ENCODE data around the gene TNNI3K. TPM values are rescaled to one million over a fixed set of nuclear protein-coding genes. Genes with fewer than 3 reads are reported as not detected.
A peak's percentile ranks its signal among the peaks of the same experiment; 100 is the strongest.

TNNI3K gene
- polyA plus RNA-seq, 1 of the 3 experiments (the other 2 are of a cell fraction), result 0.31 TPM

GRCh38 chr1:74341702-74342339 lies 106.6 kb downstream of the TNNI3K start:
- H3K79me2 ChIP-seq (ENCODE audit: insufficient read depth), result no peaks in the 10 kb centered on the region
- POLR2A ChIA-PET, result no interaction called here
- H3K4me3 ChIP-seq (ENCODE audit: low read depth in 2 of 2, low read length in 1 of 2), result no peak overlapping the region
- peaks cover 0 to 22% of the 10 kb centered on the region in 2 experiments; a peak in 2 of 4 replicates for H3K4me1 ChIP-seq (ENCODE audit: control insufficient read depth in 1 of 2, insufficient read depth in 2 of 2, low read depth in 1 of 2, low read length in 1 of 2)
- H3K4me2 ChIP-seq, result no peak overlapping the region
- CTCF ChIA-PET, result interaction anchor here (1.7 kb wide), 1 partner anchor 127 kb away, joined by 7 read pairs; no protein-coding TSS in a partner anchor
- H2AFZ ChIP-seq (ENCODE audit: low read depth), result no peak overlapping the region
- H4K20me1 ChIP-seq (ENCODE audit: insufficient read depth), result no peaks in the 10 kb centered on the region
- DNase-seq, result no peak
- H3K27ac ChIP-seq (ENCODE audit: low read depth in 2 of 2, low read length in 1 of 2), result peak overlapping the region in 1 of 2 experiments; percentile 47; a peak in 2 of 4 replicates
- H3K27me3 ChIP-seq (ENCODE audit: insufficient read depth), result no peaks in the 10 kb centered on the region
- H3K9me3 ChIP-seq, result no peaks in the 10 kb centered on the region
- no peaks in the 10 kb centered on the region for H3F3A ChIP-seq (replicated peaks; ENCODE audit: insufficient read depth)
- WGBS (ENCODE audit: low lambda C conversion rate), result 68% methylated on average over 4 of the region's 4 CpGs
- no peaks in the 10 kb centered on the region for H3K36me3 ChIP-seq (replicated peaks in 1 of 2; ENCODE audit: control insufficient read depth in 1 of 2, insufficient read depth in 2 of 2, low read length in 1 of 2)
- H3K9ac ChIP-seq, result no peak overlapping the region
- H3K9me2 ChIP-seq, result no peaks in the 10 kb centered on the region
- TF ChIP-seq MXI1 (IDR thresholded peaks at IDR 0.05; ENCODE audit: low read depth, low read length), result no peak
- TF ChIP-seq SIN3A (IDR thresholded peaks at IDR 0.05; ENCODE audit: borderline replicate concordance, low read depth, low read length), result no peak
- TF ChIP-seq PBX3 (IDR thresholded peaks at IDR 0.05), result no peak
- TF ChIP-seq FOXJ3 (CRISPR knock-in tag; IDR thresholded peaks at IDR 0.05), result no peak

- Histone ChIP-seq H3K9me3 (no peaks in the 10 kb centered on the region), H3K27ac (ENCODE audit: low read depth in 2 of 2, low read length in 1 of 2) (peak overlapping the region in 1 of 2 experiments; percentile 83; a peak in 2 of 4 replicates), H3K9ac (no peak overlapping the region), H3K4me2 (no peak overlapping the region), H2AFZ (ENCODE audit: low read depth) (no peak overlapping the region), H3K9me2 (no peaks in the 10 kb centered on the region), H4K20me1 (ENCODE audit: insufficient read depth) (no peaks in the 10 kb centered on the region), H3K36me3 (replicated peaks in 1 of 2; ENCODE audit: control insufficient read depth in 1 of 2, insufficient read depth in 2 of 2, low read length in 1 of 2) (no peaks in the 10 kb centered on the region), H3K79me2 (ENCODE audit: insufficient read depth) (no peaks in the 10 kb centered on the region), H3F3A (replicated peaks; ENCODE audit: insufficient read depth) (no peaks in the 10 kb centered on the region), H3K4me1 (ENCODE audit: control insufficient read depth in 1 of 2, insufficient read depth in 2 of 2, low read depth in 1 of 2, low read length in 1 of 2) (peaks cover 0 to 22% of the 10 kb centered on the region in 2 experiments; a peak in 2 of 4 replicates), H3K27me3 (ENCODE audit: insufficient read depth) (no peaks in the 10 kb centered on the region), H3K4me3 (ENCODE audit: low read depth in 2 of 2, low read length in 1 of 2) (no peak overlapping the region)
- POLR2A ChIA-PET, result no interaction called here
- WGBS (ENCODE audit: low lambda C conversion rate), result 13% methylated on average over 1 of the region's 1 CpG
- CTCF ChIA-PET, result interaction anchor here (1.2 to 1.7 kb wide), 6 partner anchors 21 to 161 kb away, joined by 3 to 7 read pairs (median 3); no protein-coding TSS in a partner anchor
- peak; percentile 67 for DNase-seq
- TF ChIP-seq CHD2 (IDR thresholded peaks at IDR 0.05; ENCODE audit: low read length, partially characterized antibody), result peak; percentile 58
- peak; percentile 46 for TF ChIP-seq GATA2 (CRISPR knock-in tag; IDR thresholded peaks at IDR 0.05)
- no peak for TF ChIP-seq TEAD4 (IDR thresholded peaks at IDR 0.05; ENCODE audit: borderline replicate concordance, insufficient read depth)
- TF ChIP-seq RCOR1 (IDR thresholded peaks at IDR 0.05; ENCODE audit: low read length), result peak; percentile 70
- TF ChIP-seq ELF1 (IDR thresholded peaks at IDR 0.05), result no peak
- TF ChIP-seq MXI1 (IDR thresholded peaks at IDR 0.05; ENCODE audit: low read depth, low read length), result peak; percentile 29; the same call in 1 of the 2 replicates
- peak in 1 of 2 experiments; percentile 75; a peak in 2 of 4 replicates for TF ChIP-seq EP300 (IDR thresholded peaks at IDR 0.05; ENCODE audit: borderline replicate concordance in 1 of 2, low read depth in 1 of 2, low read length in 1 of 2)
Observed at GRCh38 chr1:74343216-74343615, 108.0 kb downstream of the TNNI3K start.

All from SK-N-SH (cell line).